Lung (tissue), 16 donors: ENCODE measurements around the gene STK31. TPM values are rescaled to one million over a fixed set of nuclear protein-coding genes. Genes with fewer than 3 reads are reported as not detected.

Experiments used
- ATAC-seq: fragments of 200-7000 bp; cut with Tn5 transposase; one replicate; pipeline ENCODE4 v1.9.1; 2020; ENCODE audit warnings: moderate number of reproducible peaks; ENCODE audit not compliant: insufficient read depth, low FRiP score
- DNase-seq, 3 donors: peaks; one replicate each; pipeline ENCODE4 v3.0.0-alpha.2; 2013 to 2017
- H3K27ac ChIP-seq, 2 donors: one replicate each; pipeline ENCODE4 v1.5.1; 2013; ENCODE audit warnings: mild to moderate bottlenecking in 2 of 2, moderate library complexity in 2 of 2, control low read depth in 1 of 2, inconsistent platforms in 1 of 2, low read depth in 1 of 2, low read length in 1 of 2
- H3K27me3 ChIP-seq, 3 donors: one replicate each; pipeline ENCODE4 v1.5.1; 2013; ENCODE audit warnings: low read length in 2 of 3; ENCODE audit not compliant: control insufficient read depth in 3 of 3, insufficient read depth in 3 of 3
- H3K36me3 ChIP-seq, 4 donors: one replicate each; pipeline ENCODE4 v1.5.1; 2013; ENCODE audit warnings: low read length in 4 of 4, mild to moderate bottlenecking in 1 of 4, moderate library complexity in 1 of 4; ENCODE audit not compliant: control insufficient read depth in 4 of 4, insufficient read depth in 4 of 4
- H3K4me1 ChIP-seq, 5 donors: one replicate each; pipeline ENCODE4 v1.5.1; 2013; ENCODE audit warnings: low read length in 5 of 5, mild to moderate bottlenecking in 2 of 5, moderate library complexity in 1 of 5; ENCODE audit not compliant: control insufficient read depth in 5 of 5, insufficient read depth in 5 of 5
- H3K4me3 ChIP-seq: one replicate; pipeline ENCODE4 v1.5.1; 2013; ENCODE audit warnings: mild to moderate bottlenecking, control low read depth, moderate library complexity
- H3K9ac ChIP-seq, 2 donors: one replicate each; pipeline ENCODE4 v1.5.1; 2013; ENCODE audit warnings: low read length in 2 of 2, control low read depth in 1 of 2; ENCODE audit not compliant: insufficient read depth in 1 of 2
- H3K9me3 ChIP-seq, 4 donors: one replicate each; pipeline ENCODE4 v1.5.1; 2013; ENCODE audit warnings: low read length in 3 of 4, mild to moderate bottlenecking in 1 of 4, moderate library complexity in 1 of 4; ENCODE audit not compliant: control insufficient read depth in 4 of 4, insufficient read depth in 3 of 4
- WGBS, 2 donors: extraction: QIAGEN DNeasy Blood & Tissue Kit; methylation state at CpG; one replicate each; pipeline ENCODE4 v1.1.7; 2013; 5-methylcytosine and 5-hydroxymethylcytosine counted together
- long read RNA-seq, 5 donors: transcript quantifications; one replicate each; lab custom pipeline, GENCODE V29; 2026
- polyA plus RNA-seq, 2 donors: library from polyadenylated mRNA; stranded (reverse); fragments of 200-250 nt; gene quantifications; one replicate each; pipeline ENCODE4 v1.2.1, GENCODE V29; 2013
- total RNA-seq, 2 donors: library from RNA; depleted of rRNA in 1 of 2; stranded (reverse); fragments of >200 nt in 1 of 2; gene quantifications; one replicate each; pipeline ENCODE4 v1.2.1, GENCODE V29; 2014 to 2021
- TF ChIP-seq, protein P1 (sequence below): IDR thresholded peaks from 2 replicates; pipeline ENCODE4 v1.5.1; 2012; ENCODE audit warnings: mild to moderate bottlenecking; ENCODE audit errors: control extremely low read depth, extremely low read depth
- donor health status: control.
- donor health status: control.
- donor health status: Bipolar disorder and iron deficiency.
- donor health status: healthy.
- donor health status: DM: yes; HTN: yes; CAD: no.

The STK31 gene, protein sequence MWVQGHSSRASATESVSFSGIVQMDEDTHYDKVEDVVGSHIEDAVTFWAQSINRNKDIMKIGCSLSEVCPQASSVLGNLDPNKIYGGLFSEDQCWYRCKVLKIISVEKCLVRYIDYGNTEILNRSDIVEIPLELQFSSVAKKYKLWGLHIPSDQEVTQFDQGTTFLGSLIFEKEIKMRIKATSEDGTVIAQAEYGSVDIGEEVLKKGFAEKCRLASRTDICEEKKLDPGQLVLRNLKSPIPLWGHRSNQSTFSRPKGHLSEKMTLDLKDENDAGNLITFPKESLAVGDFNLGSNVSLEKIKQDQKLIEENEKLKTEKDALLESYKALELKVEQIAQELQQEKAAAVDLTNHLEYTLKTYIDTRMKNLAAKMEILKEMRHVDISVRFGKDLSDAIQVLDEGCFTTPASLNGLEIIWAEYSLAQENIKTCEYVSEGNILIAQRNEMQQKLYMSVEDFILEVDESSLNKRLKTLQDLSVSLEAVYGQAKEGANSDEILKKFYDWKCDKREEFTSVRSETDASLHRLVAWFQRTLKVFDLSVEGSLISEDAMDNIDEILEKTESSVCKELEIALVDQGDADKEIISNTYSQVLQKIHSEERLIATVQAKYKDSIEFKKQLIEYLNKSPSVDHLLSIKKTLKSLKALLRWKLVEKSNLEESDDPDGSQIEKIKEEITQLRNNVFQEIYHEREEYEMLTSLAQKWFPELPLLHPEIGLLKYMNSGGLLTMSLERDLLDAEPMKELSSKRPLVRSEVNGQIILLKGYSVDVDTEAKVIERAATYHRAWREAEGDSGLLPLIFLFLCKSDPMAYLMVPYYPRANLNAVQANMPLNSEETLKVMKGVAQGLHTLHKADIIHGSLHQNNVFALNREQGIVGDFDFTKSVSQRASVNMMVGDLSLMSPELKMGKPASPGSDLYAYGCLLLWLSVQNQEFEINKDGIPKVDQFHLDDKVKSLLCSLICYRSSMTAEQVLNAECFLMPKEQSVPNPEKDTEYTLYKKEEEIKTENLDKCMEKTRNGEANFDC
- under 1 TPM; 0.74 to 0.86 TPM for total RNA-seq
- polyA plus RNA-seq = 1 to 10 TPM in 1 of 2 donors, under 1 TPM in 1; 0.53 to 1.3 TPM
- long read RNA-seq, donor 1 = 0 reads
- long read RNA-seq, donor 2 = 0 reads
- long read RNA-seq, donor 3 = 0 reads
- long read RNA-seq, donor 4 = 0 reads
- long read RNA-seq, donor 5 = 0 reads

DNA sequence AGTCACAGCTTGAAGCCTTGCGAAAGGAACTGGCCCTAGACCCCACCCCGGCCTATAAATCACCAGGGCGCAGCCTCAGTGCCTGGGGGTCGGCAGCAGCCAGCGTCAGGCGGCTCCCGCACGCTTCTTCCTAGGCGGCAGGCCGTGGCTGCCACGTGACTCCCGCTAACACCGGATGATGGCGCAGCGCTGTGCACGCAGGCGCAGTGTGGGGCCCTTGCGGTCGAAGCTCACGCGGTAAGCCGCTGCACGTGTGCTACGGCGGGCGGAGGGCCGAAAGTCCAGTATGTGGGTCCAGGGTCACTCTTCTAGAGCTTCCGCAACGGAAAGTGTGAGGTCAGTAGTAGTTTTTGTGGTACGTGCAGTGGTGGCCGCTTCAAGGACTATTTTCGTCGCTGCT lies at the start of gene STK31:
Gene STK31, plus strand, starts transcription at position 220 of the 400 bp plus-strand sequence. Its CDS starts 67 bp downstream, at position 287.
- ATAC-seq = peak; percentile 11
- H3K36me3 ChIP-seq = peaks cover 0 to 6% (median 3%) of the 10 kb centered on the region in 4 donors
- TF ChIP-seq, protein P1, sequence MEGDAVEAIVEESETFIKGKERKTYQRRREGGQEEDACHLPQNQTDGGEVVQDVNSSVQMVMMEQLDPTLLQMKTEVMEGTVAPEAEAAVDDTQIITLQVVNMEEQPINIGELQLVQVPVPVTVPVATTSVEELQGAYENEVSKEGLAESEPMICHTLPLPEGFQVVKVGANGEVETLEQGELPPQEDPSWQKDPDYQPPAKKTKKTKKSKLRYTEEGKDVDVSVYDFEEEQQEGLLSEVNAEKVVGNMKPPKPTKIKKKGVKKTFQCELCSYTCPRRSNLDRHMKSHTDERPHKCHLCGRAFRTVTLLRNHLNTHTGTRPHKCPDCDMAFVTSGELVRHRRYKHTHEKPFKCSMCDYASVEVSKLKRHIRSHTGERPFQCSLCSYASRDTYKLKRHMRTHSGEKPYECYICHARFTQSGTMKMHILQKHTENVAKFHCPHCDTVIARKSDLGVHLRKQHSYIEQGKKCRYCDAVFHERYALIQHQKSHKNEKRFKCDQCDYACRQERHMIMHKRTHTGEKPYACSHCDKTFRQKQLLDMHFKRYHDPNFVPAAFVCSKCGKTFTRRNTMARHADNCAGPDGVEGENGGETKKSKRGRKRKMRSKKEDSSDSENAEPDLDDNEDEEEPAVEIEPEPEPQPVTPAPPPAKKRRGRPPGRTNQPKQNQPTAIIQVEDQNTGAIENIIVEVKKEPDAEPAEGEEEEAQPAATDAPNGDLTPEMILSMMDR = no peak

DNA sequence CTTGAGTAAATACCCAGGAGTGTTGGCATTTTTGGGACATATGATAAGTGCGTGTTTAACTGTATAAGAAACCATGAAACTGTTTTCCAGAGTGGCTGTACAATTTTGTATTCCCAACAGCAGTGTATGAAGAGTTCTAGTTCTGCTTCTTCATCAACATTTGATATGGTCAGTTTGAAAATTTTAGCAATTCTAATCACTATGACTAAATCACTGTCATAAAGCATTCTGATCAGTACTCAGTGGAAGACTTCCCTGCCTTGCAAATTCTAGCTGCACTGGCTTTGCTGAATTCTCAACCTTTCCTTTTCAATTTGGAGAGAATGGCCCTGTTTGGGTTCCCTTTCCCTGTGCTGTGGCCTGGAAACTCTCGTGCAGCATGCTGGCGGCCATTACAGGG lies 48.6 kb upstream of the STK31 start:
- H3K9me3 ChIP-seq = peaks cover 0 to 6% (median 1%) of the 10 kb centered on the region in 4 donors
- no peak for ATAC-seq
- H3K36me3 ChIP-seq = no peaks in the 10 kb centered on the region
- TF ChIP-seq, protein P1 = no peak
- no peak overlapping the region for H3K27ac ChIP-seq
- no peak overlapping the region for H3K4me3 ChIP-seq
- DNase-seq = no peak
- peaks cover 0 to 4% (median 0%) of the 10 kb centered on the region in 5 donors for H3K4me1 ChIP-seq
- no peaks in the 10 kb centered on the region for H3K27me3 ChIP-seq
- H3K9ac ChIP-seq = no peak overlapping the region
- WGBS, 2 donors = 84 to 95% methylated on average over 3 of the region's 3 CpGs

More for the DNA sequence above, at the start of gene STK31:
- Histone ChIP-seq H3K27me3 (no peaks in the 10 kb centered on the region), H3K4me3 (no peak within 1 kb of the TSS), H3K27ac (no peak within 1 kb of the TSS), H3K9ac (no peak within 1 kb of the TSS), H3K4me1 (no peaks in the 10 kb centered on the region), H3K9me3 (peaks cover 0 to 5% (median under 1%) of the 10 kb centered on the region in 4 donors)
- DNase-seq = no peak
- WGBS, 2 donors = 94% methylated on average over 33 of the region's 33 CpGs

DNA sequence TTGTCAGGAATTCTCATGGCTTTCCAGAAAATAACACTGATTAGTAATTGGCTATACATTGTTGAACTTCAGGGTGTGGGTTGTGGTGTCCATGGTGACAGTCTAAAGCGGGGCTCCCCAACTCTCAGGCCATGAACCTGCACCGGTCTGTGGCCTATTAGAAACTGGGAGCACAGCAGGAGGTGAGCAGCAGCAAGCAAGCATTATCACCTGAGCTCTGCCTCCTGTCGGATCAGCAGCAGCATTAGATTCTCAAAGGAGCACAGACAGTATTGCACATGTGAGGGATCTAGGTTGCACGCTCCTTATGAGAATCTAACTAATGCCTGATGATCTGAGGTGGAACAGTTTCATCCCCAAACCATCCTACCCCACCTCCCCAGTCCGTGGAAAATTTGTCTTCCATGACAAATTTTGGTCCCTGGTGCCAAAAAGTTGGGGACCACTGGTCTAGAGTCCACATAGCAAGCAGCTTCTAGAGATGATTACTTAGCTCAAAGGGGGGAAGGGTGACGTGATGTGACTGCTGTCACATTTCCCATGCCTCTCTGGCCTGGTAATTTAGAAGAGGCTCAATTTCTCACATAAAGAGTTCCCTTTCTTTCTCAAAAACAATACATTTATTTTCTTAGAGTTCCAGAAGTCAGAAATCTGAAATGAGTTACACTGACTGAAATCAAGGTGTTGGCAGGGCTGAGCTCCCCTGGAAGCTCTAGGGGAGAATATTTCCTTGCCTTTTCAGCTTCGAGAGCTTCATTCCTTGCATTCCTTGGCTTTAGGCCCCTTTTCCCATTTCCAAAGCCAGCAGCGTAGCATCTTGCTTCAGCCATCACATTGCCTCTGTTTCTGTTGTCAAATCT lies 47.7 kb upstream of the STK31 start:
- H3K36me3 ChIP-seq = no peaks in the 10 kb centered on the region
- no peak overlapping the region for H3K27ac ChIP-seq
- TF ChIP-seq, protein P1 = no peak
- H3K27me3 ChIP-seq = no peaks in the 10 kb centered on the region
- H3K9ac ChIP-seq = no peak overlapping the region
- no peak for ATAC-seq
- H3K4me1 ChIP-seq = peaks cover 0 to 4% (median 0%) of the 10 kb centered on the region in 5 donors
- 77 to 89% methylated on average over 8 of the region's 8 CpGs for WGBS, 2 donors
- peak in 1 of 3 donors; percentile 13 for DNase-seq
- peaks cover 0 to 6% (median 1%) of the 10 kb centered on the region in 4 donors for H3K9me3 ChIP-seq
- no peak overlapping the region for H3K4me3 ChIP-seq
